GM18858 (cell line): ENCODE measurements around the gene JAKMIP1.

ENCODE experiments used
- ATAC-seq: cut with Tn5 transposase; IDR thresholded peaks from one replicate; pipeline ENCODE4 v1.9.1; 2021; ENCODE audit not compliant: unreplicated experiment

The JAKMIP1 gene

GRCh38 chr4:6047130-6047673, 153.1 kb downstream of the JAKMIP1 start:
- no peak for ATAC-seq

GRCh38 chr4:6046526-6047129, 153.7 kb downstream of the JAKMIP1 start:
- no peak for ATAC-seq

- ATAC-seq: no peak
Measured at GRCh38 chr4:6044805-6045204, 155.5 kb downstream of the JAKMIP1 start.

GRCh38 chr4:6044276-6044675, 156.1 kb downstream of the JAKMIP1 start:
- ATAC-seq: no peak

- no peak for ATAC-seq
Measured at GRCh38 chr4:6043843-6044242, 156.5 kb downstream of the JAKMIP1 start.

GRCh38 chr4:6043188-6043587, 157.2 kb downstream of the JAKMIP1 start:
- no peak for ATAC-seq

- ATAC-seq: no peak
Measured at GRCh38 chr4:6042293-6043063, 157.9 kb downstream of the JAKMIP1 start.

- no peak for ATAC-seq
Measured at GRCh38 chr4:6041800-6042199, 158.5 kb downstream of the JAKMIP1 start.

GRCh38 chr4:6038711-6039110, 161.6 kb downstream of the JAKMIP1 start:
- ATAC-seq: no peak

GRCh38 chr4:6035786-6036185, 164.6 kb downstream of the JAKMIP1 start:
- no peak for ATAC-seq

GRCh38 chr4:6033381-6033780, 167.0 kb downstream of the JAKMIP1 start:
- no peak for ATAC-seq

GRCh38 chr4:6032249-6033244, 167.8 kb downstream of the JAKMIP1 start:
- no peak for ATAC-seq

- no peak for ATAC-seq
Measured at GRCh38 chr4:6031846-6032245, 168.5 kb downstream of the JAKMIP1 start.

- ATAC-seq: no peak
Measured at GRCh38 chr4:6030679-6031078, 169.7 kb downstream of the JAKMIP1 start.

- no peak for ATAC-seq
Measured at GRCh38 chr4:6029254-6029653, 171.1 kb downstream of the JAKMIP1 start.

GRCh38 chr4:6028168-6028567, 172.2 kb downstream of the JAKMIP1 start:
- no peak for ATAC-seq

- no peak for ATAC-seq
Measured at GRCh38 chr4:6027392-6027791, 173.0 kb downstream of the JAKMIP1 start.

- ATAC-seq: no peak
Measured at GRCh38 chr4:6024313-6024960, 175.9 kb downstream of the JAKMIP1 start.

- no peak for ATAC-seq
Measured at GRCh38 chr4:6023731-6024130, 176.6 kb downstream of the JAKMIP1 start.

- ATAC-seq: no peak
Measured at GRCh38 chr4:6022607-6023288, 177.6 kb downstream of the JAKMIP1 start.
